Astrocyte (in vitro differentiated cells and primary cell): ENCODE measurements around the gene DIO1. TPM values are rescaled to one million over a fixed set of nuclear protein-coding genes. Genes with fewer than 3 reads are reported as not detected.

Source experiments
- DNase-seq: peaks from one replicate; pipeline ENCODE4 v3.0.0-alpha.2; 2010; ENCODE audit warnings: low read depth
- FAIRE-seq: peaks from 2 replicates; lab custom pipeline; 2011; peaks lifted over from hg19 to GRCh38; lab: Jason Lieb, UNC
- H2AFZ ChIP-seq: 2 replicates; pipeline ENCODE4 v1.6.0; 2012; ENCODE audit warnings: low read depth, low read length, inconsistent platforms
- H3K27ac ChIP-seq: 2 replicates; pipeline ENCODE4 v1.5.1; 2011; ENCODE audit warnings: low read depth, low read length, inconsistent platforms
- H3K27me3 ChIP-seq: 2 replicates; pipeline ENCODE4 v1.6.0; 2011; ENCODE audit warnings: low read length, inconsistent platforms; ENCODE audit not compliant: insufficient read depth
- H3K36me3 ChIP-seq: 2 replicates; pipeline ENCODE4 v1.5.1; 2011; ENCODE audit warnings: low read length, inconsistent platforms; ENCODE audit not compliant: insufficient read depth
- H3K4me1 ChIP-seq: 2 replicates; pipeline ENCODE4 v1.5.1; 2011; ENCODE audit warnings: low read length, inconsistent platforms; ENCODE audit not compliant: insufficient read depth
- H3K4me2 ChIP-seq: 2 replicates; pipeline ENCODE4 v1.6.0; 2012; ENCODE audit warnings: low read length, inconsistent platforms
- H3K4me3 ChIP-seq: 2 replicates; pipeline ENCODE4 v1.5.1; 2011; ENCODE audit warnings: low read depth, mild to moderate bottlenecking, low read length, inconsistent platforms; ENCODE audit not compliant: insufficient read depth
- H3K79me2 ChIP-seq: 2 replicates; pipeline ENCODE4 v1.6.0; 2012; ENCODE audit warnings: mild to moderate bottlenecking, low read length, inconsistent platforms; ENCODE audit not compliant: insufficient read depth
- H3K9ac ChIP-seq: 2 replicates; pipeline ENCODE4 v1.6.0; 2012; ENCODE audit warnings: mild to moderate bottlenecking, low read length, inconsistent platforms
- H3K9me3 ChIP-seq: 2 replicates; pipeline ENCODE4 v1.5.1; 2012; ENCODE audit warnings: low read depth, mild to moderate bottlenecking, low read length, inconsistent platforms; ENCODE audit not compliant: insufficient read depth
- H4K20me1 ChIP-seq: 2 replicates; pipeline ENCODE4 v1.6.0; 2012; ENCODE audit warnings: low read length, inconsistent platforms; ENCODE audit not compliant: insufficient read depth
- H3K27ac Mint-ChIP-seq: one replicate; pipeline ENCODE4 v1.8.0; 2021; ENCODE audit warnings: mild to moderate bottlenecking, mixed read lengths; ENCODE audit not compliant: unreplicated experiment
- H3K27me3 Mint-ChIP-seq: one replicate; pipeline ENCODE4 v1.8.0; 2021; ENCODE audit warnings: low read depth, mixed read lengths; ENCODE audit not compliant: unreplicated experiment
- H3K36me3 Mint-ChIP-seq: one replicate; pipeline ENCODE4 v1.8.0; 2021; ENCODE audit warnings: low read depth, mixed read lengths; ENCODE audit not compliant: unreplicated experiment
- H3K4me1 Mint-ChIP-seq: one replicate; pipeline ENCODE4 v1.8.0; 2021; ENCODE audit warnings: low read depth, mixed read lengths; ENCODE audit not compliant: unreplicated experiment
- H3K4me3 Mint-ChIP-seq: one replicate; pipeline ENCODE4 v1.8.0; 2021; ENCODE audit warnings: mild to moderate bottlenecking, moderate library complexity, mixed read lengths; ENCODE audit not compliant: unreplicated experiment
- H3K9me3 Mint-ChIP-seq: one replicate; pipeline ENCODE4 v1.8.0; 2021; ENCODE audit warnings: mild to moderate bottlenecking, mixed read lengths; ENCODE audit not compliant: unreplicated experiment
- EZH2 ChIP-seq: IDR thresholded peaks from 2 replicates; pipeline ENCODE4 v1.6.1; 2012; ENCODE audit warnings: mild to moderate bottlenecking, low read length, inconsistent platforms; ENCODE audit not compliant: insufficient read depth
- total RNA-seq: library from RNA; stranded (reverse); gene quantifications from 2 replicates; pipeline ENCODE4 v1.2.1, GENCODE V29; 2021
- TF ChIP-seq, protein P1 (sequence below): IDR thresholded peaks from 2 replicates; pipeline ENCODE4 v1.5.1; 2011; ENCODE audit warnings: low read depth, mild to moderate bottlenecking, inconsistent platforms, low read length, moderate library complexity; ENCODE audit not compliant: insufficient read depth

Gene DIO1
- total RNA-seq, 1 donor from 2014 or later, result not detected

DNA sequence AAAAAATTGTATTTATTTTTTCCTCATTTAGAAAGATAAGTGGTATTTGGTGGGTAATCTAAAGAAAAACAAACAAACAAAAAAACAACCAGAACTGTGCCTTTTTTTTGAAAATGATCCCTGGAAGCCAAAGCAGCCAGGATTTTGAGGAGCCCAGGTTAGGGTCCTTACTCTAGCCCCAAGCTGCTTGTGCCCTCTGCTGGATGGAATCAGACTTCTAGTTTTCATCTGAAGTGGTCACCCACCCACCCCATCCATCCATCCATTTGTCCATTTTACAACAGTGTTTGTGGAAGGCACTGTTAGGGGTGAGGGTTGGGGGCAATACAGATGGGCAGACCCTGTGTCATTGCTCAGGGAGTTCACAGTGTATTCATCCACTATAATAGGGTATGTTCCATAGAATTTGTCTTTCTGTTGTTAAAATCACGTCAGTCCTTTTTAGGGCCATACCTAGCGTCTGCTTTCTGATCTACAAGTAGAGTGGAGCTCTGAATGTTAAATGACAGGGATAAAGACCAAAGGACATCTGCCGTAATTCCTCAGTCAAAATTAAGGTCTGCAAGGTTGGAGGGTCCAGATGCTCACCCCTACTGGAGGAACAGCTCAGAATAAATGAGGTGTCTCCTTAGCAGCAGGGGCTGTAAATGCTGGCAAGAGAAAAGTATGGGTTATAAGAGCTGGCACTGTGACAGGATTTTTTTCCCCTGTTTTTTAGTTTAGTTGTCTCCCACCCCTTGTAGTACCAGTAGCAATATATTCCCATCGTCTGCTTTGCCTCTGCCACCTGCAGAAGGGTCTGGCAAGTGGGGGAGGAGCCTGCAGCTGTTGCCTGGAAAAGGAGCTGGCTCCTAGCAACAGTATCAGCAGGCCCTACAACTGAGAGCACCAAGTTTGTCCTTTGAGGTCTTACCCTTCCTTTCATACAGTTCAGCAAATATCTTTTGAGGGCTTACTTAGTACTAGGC, 55.3 kb downstream of the DIO1 start:
- peak overlapping the region; percentile 54 for H3K4me3 Mint-ChIP-seq
- Histone ChIP-seq H3K4me2 (no peak overlapping the region), H3K36me3 (peaks cover 12% of the 10 kb centered on the region), H3K79me2 (peaks cover 68% of the 10 kb centered on the region), H3K9me3 (no peaks in the 10 kb centered on the region), H3K4me1 (peaks cover 13% of the 10 kb centered on the region), H4K20me1 (peaks cover 51% of the 10 kb centered on the region), H3K9ac (no peak overlapping the region), H2AFZ (no peak overlapping the region), H3K4me3 (no peak overlapping the region), H3K27me3 (no peaks in the 10 kb centered on the region), H3K27ac (no peak overlapping the region)
- no peaks in the 10 kb centered on the region for H3K27me3 Mint-ChIP-seq
- H3K27ac Mint-ChIP-seq, result no peak overlapping the region
- H3K4me1 Mint-ChIP-seq, result peaks cover 26% of the 10 kb centered on the region
- H3K9me3 Mint-ChIP-seq, result no peaks in the 10 kb centered on the region
- FAIRE-seq, result no peak
- peaks cover 5% of the 10 kb centered on the region for H3K36me3 Mint-ChIP-seq
- TF ChIP-seq, protein P1, sequence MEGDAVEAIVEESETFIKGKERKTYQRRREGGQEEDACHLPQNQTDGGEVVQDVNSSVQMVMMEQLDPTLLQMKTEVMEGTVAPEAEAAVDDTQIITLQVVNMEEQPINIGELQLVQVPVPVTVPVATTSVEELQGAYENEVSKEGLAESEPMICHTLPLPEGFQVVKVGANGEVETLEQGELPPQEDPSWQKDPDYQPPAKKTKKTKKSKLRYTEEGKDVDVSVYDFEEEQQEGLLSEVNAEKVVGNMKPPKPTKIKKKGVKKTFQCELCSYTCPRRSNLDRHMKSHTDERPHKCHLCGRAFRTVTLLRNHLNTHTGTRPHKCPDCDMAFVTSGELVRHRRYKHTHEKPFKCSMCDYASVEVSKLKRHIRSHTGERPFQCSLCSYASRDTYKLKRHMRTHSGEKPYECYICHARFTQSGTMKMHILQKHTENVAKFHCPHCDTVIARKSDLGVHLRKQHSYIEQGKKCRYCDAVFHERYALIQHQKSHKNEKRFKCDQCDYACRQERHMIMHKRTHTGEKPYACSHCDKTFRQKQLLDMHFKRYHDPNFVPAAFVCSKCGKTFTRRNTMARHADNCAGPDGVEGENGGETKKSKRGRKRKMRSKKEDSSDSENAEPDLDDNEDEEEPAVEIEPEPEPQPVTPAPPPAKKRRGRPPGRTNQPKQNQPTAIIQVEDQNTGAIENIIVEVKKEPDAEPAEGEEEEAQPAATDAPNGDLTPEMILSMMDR, result peak; percentile 66
- TF ChIP-seq EZH2, result no peak
- DNase-seq, result peak; percentile 22

DNA sequence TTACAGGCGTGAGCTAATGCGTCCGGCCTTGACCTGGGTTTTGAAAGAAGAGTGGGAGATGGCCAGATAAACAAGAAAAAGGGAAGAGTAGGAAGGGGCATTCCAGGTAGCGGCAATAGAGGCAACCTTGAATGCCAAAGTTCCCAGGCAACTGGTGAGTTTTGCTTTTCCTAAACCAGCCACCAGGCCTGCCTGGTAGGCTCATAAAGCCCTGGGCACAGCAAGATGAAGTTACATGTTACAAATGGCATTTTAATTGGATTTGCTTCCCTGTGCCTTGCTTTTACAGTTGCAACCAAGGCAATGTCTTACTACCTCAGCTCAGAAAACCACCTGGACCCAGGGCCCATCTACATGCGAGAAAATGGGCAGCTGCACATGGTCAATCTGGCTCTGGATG, 57.7 kb downstream of the DIO1 start:
- no peak overlapping the region for H3K4me3 Mint-ChIP-seq
- H3K4me3 ChIP-seq, result no peak overlapping the region
- no peak overlapping the region for H3K27ac Mint-ChIP-seq
- FAIRE-seq (no peak), DNase-seq (no peak)
- H3K4me2 ChIP-seq, result no peak overlapping the region
- H4K20me1 ChIP-seq, result peaks cover 51% of the 10 kb centered on the region
- no peaks in the 10 kb centered on the region for H3K9me3 ChIP-seq
- no peak overlapping the region for H3K9ac ChIP-seq
- TF ChIP-seq EZH2, result no peak
- TF ChIP-seq, protein P1, result no peak
- peaks cover 3% of the 10 kb centered on the region for H3K36me3 Mint-ChIP-seq
- H2AFZ ChIP-seq, result no peak overlapping the region
- no peaks in the 10 kb centered on the region for H3K27me3 Mint-ChIP-seq
- no peaks in the 10 kb centered on the region for H3K27me3 ChIP-seq
- no peak overlapping the region for H3K27ac ChIP-seq
- H3K36me3 ChIP-seq, result peaks cover 13% of the 10 kb centered on the region
- H3K4me1 ChIP-seq, result peaks cover 11% of the 10 kb centered on the region
- no peaks in the 10 kb centered on the region for H3K9me3 Mint-ChIP-seq
- H3K4me1 Mint-ChIP-seq, result peaks cover 28% of the 10 kb centered on the region
- peaks cover 59% of the 10 kb centered on the region for H3K79me2 ChIP-seq

DNA sequence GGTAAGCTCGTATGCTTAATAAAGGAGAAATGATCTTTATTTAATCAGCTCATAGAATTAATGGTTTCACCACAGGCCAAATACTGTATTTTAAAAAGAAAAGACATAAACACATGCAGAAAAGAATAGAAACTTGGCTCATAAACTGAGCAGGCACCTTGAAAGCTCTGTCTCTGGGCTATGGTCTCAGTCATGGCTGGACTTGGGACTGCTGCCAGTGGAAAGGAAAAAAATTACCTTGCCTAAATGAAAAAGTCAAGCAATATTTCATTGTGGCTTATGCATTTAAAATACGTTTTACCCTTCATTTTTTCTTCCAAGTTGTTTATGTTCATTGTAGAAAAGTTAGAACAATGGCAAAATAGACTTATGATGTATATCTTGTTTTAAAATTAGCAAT, 60.1 kb downstream of the DIO1 start:
- H2AFZ ChIP-seq, result no peak overlapping the region
- H3K27ac Mint-ChIP-seq, result no peak overlapping the region
- no peak overlapping the region for H3K27ac ChIP-seq
- no peak overlapping the region for H3K4me3 ChIP-seq
- H3K4me1 ChIP-seq, result peaks cover 13% of the 10 kb centered on the region
- H3K27me3 Mint-ChIP-seq, result no peaks in the 10 kb centered on the region
- peak overlapping the region; percentile 20 for H3K4me3 Mint-ChIP-seq
- H3K4me2 ChIP-seq, result no peak overlapping the region
- TF ChIP-seq, protein P1, result no peak
- TF ChIP-seq EZH2, result no peak
- peaks cover 3% of the 10 kb centered on the region for H3K36me3 Mint-ChIP-seq
- H4K20me1 ChIP-seq, result peaks cover 34% of the 10 kb centered on the region
- H3K9ac ChIP-seq, result no peak overlapping the region
- no peaks in the 10 kb centered on the region for H3K27me3 ChIP-seq
- H3K9me3 ChIP-seq, result no peaks in the 10 kb centered on the region
- FAIRE-seq, result no peak
- peaks cover 17% of the 10 kb centered on the region for H3K36me3 ChIP-seq
- peaks cover 39% of the 10 kb centered on the region for H3K79me2 ChIP-seq
- DNase-seq, result no peak
- no peaks in the 10 kb centered on the region for H3K9me3 Mint-ChIP-seq
- peaks cover 20% of the 10 kb centered on the region for H3K4me1 Mint-ChIP-seq
